ENCODE data around the gene FPR2. TPM values are rescaled to one million over a fixed set of nuclear protein-coding genes. Genes with fewer than 3 reads are reported as not detected.

FPR2 gene
- total and polyA plus RNA-seq, 3 donors from 2014 or later, result 0.19 to 1.3 (median 0.31) TPM

DNA sequence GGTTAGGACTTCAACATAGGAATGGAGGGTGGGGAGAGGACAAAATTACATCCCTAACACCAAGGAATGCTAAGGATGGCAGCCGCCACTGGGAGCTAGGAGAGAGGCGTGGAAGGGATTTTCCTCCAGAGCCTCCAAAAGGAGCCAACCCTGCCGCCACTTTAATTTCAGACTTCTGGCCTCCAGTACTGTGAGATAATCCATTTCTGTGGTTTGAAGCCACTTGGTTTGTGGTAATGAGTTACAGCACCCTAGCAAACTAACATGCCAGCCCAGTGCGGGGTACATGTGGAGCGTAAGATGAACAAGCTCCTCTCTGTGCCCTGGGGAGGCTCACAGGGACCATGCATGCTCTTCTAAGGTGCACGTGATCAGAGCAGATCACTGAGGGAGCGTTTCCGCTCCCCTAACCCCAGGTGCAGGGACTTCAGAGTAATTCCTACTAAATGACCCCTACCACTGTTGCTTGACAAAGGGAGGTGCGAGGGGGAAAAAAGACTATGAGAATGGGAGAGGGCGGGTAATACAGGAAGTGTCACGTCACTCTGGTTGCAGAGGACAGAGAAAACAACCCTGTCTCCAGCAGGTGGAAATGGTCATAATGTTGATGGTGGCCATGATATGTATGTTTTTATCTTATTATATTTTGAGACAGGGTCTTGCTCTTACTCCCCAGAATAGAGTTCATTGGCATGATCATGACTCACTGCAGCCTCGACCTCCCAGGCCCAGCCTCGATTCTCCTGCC, 21.3 kb upstream of the FPR2 start:
- H3K27me3 ChIP-seq, result no peaks in the 10 kb centered on the region
- H3K4me3 ChIP-seq, result no peak overlapping the region
- WGBS, 2 donors, result 78 to 80% methylated on average over 13 of the region's 13 CpGs
- no peaks in the 10 kb centered on the region for H3K36me3 ChIP-seq (ENCODE audit: low read depth, missing control alignments)
- no peak for DNase-seq
- TF ChIP-seq, protein P1, sequence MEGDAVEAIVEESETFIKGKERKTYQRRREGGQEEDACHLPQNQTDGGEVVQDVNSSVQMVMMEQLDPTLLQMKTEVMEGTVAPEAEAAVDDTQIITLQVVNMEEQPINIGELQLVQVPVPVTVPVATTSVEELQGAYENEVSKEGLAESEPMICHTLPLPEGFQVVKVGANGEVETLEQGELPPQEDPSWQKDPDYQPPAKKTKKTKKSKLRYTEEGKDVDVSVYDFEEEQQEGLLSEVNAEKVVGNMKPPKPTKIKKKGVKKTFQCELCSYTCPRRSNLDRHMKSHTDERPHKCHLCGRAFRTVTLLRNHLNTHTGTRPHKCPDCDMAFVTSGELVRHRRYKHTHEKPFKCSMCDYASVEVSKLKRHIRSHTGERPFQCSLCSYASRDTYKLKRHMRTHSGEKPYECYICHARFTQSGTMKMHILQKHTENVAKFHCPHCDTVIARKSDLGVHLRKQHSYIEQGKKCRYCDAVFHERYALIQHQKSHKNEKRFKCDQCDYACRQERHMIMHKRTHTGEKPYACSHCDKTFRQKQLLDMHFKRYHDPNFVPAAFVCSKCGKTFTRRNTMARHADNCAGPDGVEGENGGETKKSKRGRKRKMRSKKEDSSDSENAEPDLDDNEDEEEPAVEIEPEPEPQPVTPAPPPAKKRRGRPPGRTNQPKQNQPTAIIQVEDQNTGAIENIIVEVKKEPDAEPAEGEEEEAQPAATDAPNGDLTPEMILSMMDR (IDR thresholded peaks at IDR 0.05), result no peak
- TF ChIP-seq POLR2A (IDR thresholded peaks at IDR 0.05), result no peak
- H3K27ac ChIP-seq, result no peak overlapping the region
- intact Hi-C loops (cut with DNase I; ENCODE audit: low total_unique reads), result no loop called here
- H3K4me1 ChIP-seq, result no peaks in the 10 kb centered on the region
- H3K9me3 ChIP-seq, result no peaks in the 10 kb centered on the region

DNA sequence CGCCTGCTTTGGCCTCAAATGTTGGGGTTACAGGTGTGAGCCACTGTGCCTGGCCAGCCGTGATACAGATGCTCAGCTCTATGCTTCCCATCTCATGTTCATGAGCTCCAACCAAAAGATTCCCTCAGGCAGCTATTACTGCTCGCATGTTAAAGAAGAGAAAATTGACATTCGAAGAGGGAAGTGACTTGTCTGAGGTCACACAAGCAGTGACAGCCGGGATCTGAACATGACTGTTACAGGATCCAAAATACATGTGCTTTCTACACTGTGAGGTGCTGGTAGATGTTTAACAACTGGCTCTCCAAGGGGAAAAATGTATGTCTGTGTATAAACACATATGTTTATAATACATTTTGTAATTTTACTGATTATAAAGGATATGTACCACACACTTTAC, 20.6 kb upstream of the FPR2 start:
- H3K9me3 ChIP-seq, result no peaks in the 10 kb centered on the region
- no peak overlapping the region for H3K27ac ChIP-seq
- intact Hi-C loops (cut with DNase I; ENCODE audit: low total_unique reads), result no loop called here
- DNase-seq, result no peak
- H3K36me3 ChIP-seq (ENCODE audit: low read depth, missing control alignments), result no peaks in the 10 kb centered on the region
- WGBS, 2 donors, result 76 to 82% methylated on average over 5 of the region's 5 CpGs
- TF ChIP-seq, protein P1 (IDR thresholded peaks at IDR 0.05), result no peak
- no peak for TF ChIP-seq POLR2A (IDR thresholded peaks at IDR 0.05)
- H3K4me3 ChIP-seq, result no peak overlapping the region
- no peaks in the 10 kb centered on the region for H3K4me1 ChIP-seq
- H3K27me3 ChIP-seq, result no peaks in the 10 kb centered on the region

DNA sequence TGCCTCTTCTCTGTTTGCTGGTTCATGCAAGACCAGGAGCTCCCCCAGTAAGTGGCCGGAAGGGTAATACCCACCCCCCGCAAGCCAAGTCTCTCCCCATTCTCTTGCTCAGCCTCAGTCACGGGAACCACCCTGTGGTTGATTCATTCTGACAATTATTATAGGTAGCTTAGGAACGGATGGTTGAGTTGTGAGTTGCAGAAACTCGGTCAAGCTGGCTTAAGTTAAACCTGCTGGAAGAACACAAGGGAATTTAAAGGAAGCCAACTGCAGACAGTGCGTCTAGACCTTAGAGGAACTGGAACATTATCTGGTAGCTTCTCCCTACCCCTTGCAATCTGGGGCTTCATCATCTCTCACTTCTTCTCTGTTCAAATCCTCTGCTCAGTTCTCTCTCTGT, 18.2 kb upstream of the FPR2 start:
- 74 to 78% methylated on average over 6 of the region's 6 CpGs for WGBS, 2 donors
- Histone ChIP-seq H3K27ac (no peak overlapping the region), H3K4me3 (no peak overlapping the region), H3K9me3 (no peaks in the 10 kb centered on the region), H3K27me3 (no peaks in the 10 kb centered on the region), H3K4me1 (no peaks in the 10 kb centered on the region), H3K36me3 (ENCODE audit: low read depth, missing control alignments) (no peaks in the 10 kb centered on the region)
- no peak for TF ChIP-seq POLR2A (IDR thresholded peaks at IDR 0.05)
- TF ChIP-seq, protein P1 (IDR thresholded peaks at IDR 0.05), result no peak
- no peak for DNase-seq
- intact Hi-C loops (cut with DNase I; ENCODE audit: low total_unique reads), result no loop called here

DNA sequence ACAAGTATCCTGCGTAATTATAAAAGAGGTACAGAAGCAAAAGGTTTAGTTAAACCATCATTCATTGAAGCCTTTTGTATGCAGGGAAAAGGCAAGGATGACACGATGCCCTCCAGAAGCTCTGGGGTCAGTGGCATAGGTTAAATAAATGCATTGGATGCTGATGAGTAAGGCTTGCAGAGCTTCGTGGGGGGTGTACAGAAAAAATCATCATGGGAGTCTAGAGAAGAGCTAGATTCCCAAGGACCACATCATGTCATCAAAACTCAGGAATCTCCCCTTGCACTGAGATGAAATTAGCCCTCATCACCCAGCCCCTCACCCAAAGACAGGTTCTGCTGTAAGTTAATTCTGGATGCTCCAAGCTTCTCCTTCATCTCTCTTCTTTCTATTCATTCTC, 17.6 kb upstream of the FPR2 start:
- no peak for TF ChIP-seq POLR2A (IDR thresholded peaks at IDR 0.05)
- TF ChIP-seq, protein P1 (IDR thresholded peaks at IDR 0.05), result no peak
- Histone ChIP-seq H3K4me3 (no peak overlapping the region), H3K27me3 (no peaks in the 10 kb centered on the region), H3K9me3 (no peaks in the 10 kb centered on the region), H3K36me3 (ENCODE audit: low read depth, missing control alignments) (no peaks in the 10 kb centered on the region), H3K4me1 (no peaks in the 10 kb centered on the region), H3K27ac (no peak overlapping the region)
- intact Hi-C loops (cut with DNase I; ENCODE audit: low total_unique reads), result no loop called here
- 73 to 77% methylated on average over 3 of the region's 3 CpGs for WGBS, 2 donors
- DNase-seq, result no peak

DNA sequence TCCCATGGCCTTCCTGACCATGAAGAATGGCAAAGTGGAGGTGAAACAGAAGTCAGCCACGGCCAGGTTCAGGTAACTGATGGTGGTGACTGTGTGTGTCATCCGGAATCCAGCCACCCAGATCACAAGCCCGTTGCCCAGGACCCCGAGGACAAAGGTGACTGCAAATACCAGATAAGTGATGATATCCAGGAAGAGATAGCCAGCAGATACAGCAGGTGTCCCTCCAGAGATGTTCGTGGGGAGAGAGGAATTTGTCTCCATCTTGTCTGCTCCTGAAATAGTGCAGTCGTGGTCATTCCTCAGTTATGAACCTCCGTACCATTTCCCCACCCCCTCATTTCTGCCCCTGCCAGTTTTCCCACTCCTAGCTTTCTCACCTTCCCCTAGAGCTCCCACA, 14.2 kb upstream of the FPR2 start:
- H3K27me3 ChIP-seq, result no peaks in the 10 kb centered on the region
- TF ChIP-seq POLR2A (IDR thresholded peaks at IDR 0.05), result no peak
- TF ChIP-seq, protein P1 (IDR thresholded peaks at IDR 0.05), result no peak
- intact Hi-C loops (cut with DNase I; ENCODE audit: low total_unique reads), result no loop called here
- H3K9me3 ChIP-seq, result no peaks in the 10 kb centered on the region
- DNase-seq, result no peak
- no peak overlapping the region for H3K4me3 ChIP-seq
- H3K4me1 ChIP-seq, result no peaks in the 10 kb centered on the region
- no peaks in the 10 kb centered on the region for H3K36me3 ChIP-seq (ENCODE audit: low read depth, missing control alignments)
- 86 to 87% methylated on average over 7 of the region's 7 CpGs for WGBS, 2 donors
- H3K27ac ChIP-seq, result no peak overlapping the region
